HG03135 (cell line): ENCODE measurements around the gene LCNL1.

Experiments
- ATAC-seq: cut with Tn5 transposase; IDR thresholded peaks from one replicate; pipeline ENCODE4 v1.9.1; 2021; ENCODE audit warnings: mild to moderate bottlenecking, moderate library complexity; ENCODE audit not compliant: unreplicated experiment

The LCNL1 gene

DNA sequence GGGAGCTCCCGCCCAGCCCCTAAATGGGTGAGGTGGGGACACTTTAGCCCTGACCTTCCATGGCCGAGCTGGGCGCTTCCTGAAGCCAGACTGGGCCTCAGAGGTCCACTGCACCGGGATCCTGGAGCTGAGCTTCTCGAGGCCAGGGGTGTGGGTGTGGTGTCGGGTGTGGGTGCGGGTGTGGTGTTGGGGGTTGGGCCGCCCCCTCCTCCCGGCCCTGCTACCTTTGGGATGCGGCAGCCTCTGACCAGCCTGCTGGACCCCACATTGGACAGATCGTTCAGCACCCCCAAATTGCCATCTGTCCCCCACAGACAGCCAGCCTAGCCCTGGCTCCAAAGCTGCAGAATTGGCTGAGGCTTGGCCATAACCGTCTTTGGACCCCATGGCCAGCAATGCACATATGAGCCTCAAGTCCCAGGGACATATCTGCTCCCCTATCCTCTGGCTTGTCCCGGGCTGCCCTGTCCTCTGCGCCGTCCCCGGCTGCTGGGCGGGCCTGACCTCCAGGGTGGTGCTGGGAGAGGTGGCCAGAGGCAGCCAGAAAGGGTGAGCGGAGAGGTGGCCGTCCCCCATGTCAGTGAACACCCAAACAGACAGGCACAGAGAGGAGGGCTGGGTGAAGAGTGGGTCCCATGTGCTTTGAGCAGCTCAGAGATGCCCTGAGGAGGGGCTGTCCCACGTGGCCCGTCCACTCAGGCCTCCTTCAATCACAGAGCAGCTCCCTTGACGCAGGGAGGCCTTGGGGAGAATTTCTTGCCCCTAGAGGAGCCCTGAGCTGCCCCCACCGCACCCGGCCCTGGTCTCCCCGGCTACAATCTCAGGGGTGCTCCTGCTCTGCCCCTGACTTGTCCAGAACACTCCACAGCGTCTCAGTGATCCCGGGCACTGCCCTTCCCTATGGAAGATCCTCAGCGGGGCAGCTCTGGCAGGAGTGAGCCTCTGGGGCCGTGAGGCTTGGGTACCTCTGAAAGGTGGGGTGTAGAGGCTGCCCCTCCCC is 8.9 kb upstream of the LCNL1 start:
- no peak for ATAC-seq

DNA sequence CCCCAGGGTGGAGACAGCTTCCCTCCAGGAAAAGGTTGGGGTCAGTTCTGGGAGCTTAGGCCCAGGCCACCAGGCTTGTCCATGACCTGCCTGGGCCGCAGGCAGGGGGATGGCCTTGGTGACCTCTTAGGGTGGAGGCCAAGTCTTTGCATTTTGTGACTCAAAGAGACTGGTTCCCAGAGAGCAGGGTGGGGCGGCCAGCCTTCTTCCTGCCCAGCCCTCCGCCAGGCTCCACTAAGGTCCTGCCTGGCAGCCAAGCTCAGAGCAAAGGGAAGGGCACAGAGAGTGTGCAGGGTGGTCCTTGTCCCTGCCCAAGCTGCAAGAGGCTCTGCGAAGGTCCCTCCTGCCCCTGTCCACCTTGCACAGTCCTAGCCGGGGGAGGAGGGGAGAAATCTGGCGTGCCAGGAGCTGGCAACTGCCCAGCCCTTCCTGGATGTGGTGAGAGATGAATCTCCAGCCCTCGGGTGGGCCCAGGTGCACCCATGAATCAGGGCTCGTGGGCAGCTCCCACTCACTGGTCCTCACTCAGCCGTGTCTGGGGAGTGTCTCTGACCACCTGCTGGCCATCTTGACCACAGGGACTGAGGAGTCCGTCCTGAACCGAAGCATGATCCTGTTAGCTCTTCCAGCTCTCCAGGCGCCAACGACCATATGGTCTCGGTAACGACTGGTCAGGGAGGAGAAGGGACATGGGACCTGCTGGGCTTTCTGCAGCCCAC is 7.8 kb upstream of the LCNL1 start:
- no peak for ATAC-seq

DNA sequence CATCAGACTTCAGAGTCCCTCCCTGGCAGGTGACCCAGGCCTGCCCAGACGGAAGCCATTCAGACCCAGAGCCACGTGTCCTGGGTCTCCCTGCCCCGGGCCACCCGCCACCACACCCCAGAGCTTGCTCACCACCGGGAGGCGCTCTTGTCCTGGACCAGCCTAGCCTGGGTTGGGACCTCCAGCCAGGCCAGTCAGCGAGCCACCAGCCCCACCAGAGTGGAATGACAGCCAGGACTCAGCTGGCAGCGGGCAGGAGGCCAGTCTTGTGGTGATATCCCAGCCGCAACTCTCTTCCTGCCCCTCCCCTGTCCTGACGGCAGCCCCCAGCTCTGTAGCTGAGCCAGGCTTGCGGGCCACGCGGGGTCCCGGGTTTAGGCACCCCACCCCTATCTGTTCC is 7.1 kb upstream of the LCNL1 start:
- ATAC-seq = no peak

DNA sequence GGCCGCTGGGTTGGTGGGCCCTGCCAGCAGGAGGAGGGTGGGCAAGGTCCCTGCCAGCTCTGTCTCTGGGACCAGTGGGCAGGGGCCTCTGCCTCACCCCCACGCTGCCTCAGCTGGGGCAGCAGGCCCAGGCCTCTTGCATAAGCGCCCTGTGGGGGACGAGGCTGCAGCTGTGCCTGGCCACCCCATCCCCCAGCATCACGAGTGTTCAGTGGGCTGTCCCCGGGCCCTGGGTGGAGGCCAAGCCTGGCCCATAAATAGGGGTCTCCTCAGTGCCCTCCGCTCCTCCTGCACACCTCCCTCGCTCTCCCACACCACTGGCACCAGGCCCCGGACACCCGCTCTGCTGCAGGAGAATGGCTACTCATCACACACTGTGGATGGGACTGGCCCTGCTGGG is 5.6 kb upstream of the LCNL1 start, which contains the start of gene PTGDS:
TSS of gene PTGDS (plus strand) at position 282 of the 400 bp plus-strand sequence. CDS start at position 357, 75 bp downstream.
- no peak for ATAC-seq

DNA sequence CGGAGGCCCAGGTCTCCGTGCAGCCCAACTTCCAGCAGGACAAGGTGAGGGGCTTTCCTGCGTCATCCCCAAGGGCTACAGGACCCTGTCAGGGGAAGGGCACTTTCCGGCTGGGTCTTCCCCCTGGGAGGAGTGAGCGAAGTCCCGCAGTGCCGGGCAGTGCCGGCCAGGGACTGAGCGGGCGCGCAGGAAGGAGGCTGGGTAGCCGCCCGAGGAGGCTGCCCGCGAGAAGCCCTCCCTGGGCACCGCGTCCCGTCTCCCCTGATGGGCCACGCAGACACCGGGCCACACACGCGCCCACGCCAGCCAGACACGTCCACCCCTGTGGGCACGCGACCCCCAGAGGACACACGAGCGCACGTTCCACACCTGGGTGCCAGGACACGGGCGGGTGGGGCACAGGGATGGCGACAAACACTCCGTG is 5.1 kb upstream of the LCNL1 start:
- ATAC-seq = no peak

DNA sequence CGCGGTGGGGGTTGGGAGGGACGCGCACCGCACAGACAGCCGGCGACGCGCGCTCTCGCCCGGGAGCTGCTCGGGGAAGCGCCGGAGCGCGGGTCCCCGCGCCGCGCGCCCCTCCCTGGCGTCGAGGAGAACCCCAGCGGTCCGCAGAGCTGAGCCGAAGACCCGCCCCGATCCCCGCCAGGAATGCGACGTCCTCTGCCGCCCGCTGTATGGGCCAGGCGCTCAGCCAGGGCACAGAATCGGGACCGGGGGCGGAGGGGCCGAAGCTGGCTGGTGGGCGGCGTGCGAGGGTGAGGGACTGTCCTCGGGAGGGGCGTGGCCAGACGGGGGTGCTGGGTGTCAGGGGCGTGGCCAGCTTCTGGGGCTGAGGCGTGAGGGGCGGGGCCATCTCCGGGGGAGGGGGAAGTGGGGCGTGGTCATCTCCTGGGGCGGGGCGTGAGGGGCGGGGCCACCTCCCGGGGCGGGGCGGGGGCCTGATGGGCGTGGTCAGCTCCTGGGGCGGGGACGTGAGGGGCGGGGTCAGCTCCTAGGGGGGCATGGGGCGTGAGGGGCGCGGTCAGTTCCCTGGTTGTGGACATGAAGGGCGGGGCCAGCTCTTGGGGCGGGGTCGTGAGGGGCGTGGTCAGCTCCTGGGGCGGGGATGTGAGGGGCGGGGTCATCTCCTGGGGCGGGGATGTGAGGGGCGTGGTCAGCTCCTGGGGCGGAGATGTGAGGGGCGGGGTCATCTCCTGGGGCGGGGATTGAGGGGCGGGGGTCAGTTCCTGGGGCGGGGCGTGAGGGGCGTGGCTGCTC is 4.5 kb upstream of the LCNL1 start:
- no peak for ATAC-seq

DNA sequence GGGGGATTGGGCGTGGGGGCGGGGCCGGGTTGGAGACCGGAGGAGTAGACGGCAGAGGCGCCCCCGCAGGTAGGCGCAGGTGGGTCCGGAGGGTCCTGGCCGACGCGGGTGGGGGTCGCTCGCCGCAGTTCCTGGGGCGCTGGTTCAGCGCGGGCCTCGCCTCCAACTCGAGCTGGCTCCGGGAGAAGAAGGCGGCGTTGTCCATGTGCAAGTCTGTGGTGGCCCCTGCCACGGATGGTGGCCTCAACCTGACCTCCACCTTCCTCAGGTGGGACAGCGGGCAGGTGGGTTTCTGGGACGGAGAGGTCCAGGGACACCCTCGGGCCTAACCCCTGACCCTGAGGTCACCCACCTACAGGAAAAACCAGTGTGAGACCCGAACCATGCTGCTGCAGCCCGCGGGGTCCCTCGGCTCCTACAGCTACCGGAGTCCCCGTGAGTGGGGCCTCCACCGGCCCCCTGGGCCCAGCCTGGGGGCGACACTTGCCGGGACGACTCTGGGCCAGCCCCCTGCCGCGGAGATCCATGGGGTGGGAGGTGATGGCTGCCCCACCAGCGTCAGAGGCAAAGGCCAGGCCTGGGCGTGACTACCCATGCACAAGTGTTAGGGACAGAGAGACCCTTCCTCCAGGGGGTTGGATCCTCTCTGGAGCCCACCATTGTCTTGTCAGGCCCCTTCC is 3.8 kb upstream of the LCNL1 start:
- no peak for ATAC-seq

DNA sequence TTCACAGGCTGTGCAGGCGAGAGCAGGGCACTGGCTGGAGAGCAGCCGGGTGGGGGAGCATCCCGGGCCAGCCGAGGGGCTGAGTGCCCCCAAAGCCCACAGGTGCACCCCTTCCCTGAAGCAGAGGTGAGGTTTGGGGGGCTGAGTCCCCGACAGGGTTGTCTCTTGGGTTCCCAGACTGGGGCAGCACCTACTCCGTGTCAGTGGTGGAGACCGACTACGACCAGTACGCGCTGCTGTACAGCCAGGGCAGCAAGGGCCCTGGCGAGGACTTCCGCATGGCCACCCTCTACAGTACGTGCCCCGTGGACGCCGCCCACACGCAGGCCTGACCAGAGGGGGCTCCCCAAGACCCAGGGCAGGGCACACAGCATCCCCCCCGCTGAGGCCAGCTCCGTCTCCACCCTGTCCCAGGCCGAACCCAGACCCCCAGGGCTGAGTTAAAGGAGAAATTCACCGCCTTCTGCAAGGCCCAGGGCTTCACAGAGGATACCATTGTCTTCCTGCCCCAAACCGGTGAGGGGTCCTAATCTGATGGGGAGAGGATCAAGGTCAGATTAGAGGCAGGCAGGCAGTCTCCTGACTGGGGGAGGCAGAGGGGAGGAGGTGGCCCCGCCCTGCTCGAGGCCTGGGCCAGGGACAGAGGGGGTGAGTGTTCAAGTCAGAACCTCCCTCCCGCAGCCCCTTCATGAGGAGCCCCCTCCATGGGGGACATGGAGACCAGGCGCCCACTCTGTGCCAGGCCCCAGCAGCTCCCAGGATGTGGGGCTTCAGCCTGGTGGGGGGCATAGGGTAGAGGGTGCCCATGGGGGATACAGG is 2.8 kb upstream of the LCNL1 start:
- no peak for ATAC-seq

DNA sequence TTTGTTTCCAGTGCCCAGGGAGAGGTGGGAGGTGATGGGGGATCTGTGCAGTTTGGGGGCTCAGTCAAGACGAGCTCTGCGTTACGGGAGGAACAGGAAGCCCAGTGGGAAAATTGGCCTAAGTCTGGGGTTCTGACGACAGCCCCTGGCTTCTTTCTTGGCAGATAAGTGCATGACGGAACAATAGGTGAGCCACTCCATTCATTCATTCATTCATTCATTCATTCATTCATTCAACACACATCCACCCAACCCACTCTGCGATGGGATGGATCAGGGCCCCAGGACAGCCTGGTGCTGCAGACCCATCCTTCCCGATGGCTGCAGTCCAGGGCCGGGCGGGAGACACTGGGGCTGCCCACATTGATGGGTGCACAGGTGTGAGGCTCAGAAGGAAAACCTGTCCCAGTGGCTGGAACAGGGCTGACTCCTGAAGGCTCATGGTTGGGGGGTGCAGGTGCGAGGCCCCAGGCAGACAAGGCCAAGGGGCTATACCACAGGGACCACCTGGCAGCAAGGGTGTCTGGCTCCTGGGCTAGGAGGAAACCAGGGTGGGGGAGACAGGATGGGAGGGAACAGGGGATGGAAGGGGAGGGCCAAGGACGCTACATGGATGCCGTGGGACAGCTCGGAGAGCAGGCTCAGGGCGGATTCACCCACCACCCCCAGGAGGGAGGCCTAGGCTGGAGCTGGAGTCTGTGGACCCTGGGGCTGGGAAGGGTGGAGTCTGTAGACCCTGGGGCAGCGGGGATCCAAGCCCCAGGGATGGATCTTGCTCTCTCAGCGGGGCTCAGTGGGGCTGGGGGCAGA is 1.9 kb upstream of the LCNL1 start:
- no peak for ATAC-seq

DNA sequence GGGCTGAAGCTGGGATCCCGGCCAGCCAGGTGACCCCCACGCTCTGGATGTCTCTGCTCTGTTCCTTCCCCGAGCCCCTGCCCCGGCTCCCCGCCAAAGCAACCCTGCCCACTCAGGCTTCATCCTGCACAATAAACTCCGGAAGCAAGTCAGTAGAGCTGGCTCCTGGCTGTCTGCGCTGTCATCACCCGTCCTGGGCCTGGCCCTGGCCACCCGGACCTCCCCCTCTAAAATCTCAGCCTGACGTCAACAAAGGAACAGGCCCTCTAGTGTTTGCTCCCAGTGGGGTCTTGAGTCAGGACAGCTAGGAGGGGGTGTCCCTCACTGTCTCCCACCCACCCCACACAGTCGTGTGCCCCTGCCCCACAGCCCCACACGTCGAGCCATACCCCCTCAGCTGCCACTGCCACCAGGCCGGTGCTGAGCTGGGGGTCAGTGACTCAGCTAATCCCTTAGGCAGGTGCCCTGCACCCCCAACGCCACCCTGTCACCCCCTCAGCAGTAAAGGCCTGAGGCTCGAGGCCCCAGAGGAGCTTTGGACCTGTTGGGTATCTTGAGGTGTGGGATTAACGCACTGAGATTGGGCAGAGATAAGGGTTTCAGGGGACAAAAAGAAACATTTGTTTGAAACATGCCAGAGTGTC is 1.1 kb upstream of the LCNL1 start:
- ATAC-seq = no peak

DNA sequence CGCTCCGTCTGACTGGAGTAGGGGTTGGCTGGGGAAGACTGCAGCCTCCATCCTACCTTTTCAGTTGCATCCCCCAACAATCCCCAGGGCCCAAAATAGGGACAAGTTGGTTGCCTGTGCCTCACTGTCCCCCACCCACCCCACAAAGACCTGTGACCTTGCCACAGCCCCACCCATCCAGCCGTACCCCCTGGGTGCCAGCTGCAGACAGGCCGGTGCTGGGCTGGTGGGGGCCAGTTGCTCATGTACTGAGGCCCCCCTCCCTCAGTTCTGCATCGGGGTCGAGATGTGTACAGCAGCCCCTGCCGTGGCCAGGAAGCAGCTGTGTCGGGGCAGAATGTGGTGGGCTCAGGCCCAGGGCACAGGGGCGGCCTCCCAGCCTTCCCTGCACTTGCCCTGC is 374 bp downstream of the LCNL1 start:
- ATAC-seq = no peak

DNA sequence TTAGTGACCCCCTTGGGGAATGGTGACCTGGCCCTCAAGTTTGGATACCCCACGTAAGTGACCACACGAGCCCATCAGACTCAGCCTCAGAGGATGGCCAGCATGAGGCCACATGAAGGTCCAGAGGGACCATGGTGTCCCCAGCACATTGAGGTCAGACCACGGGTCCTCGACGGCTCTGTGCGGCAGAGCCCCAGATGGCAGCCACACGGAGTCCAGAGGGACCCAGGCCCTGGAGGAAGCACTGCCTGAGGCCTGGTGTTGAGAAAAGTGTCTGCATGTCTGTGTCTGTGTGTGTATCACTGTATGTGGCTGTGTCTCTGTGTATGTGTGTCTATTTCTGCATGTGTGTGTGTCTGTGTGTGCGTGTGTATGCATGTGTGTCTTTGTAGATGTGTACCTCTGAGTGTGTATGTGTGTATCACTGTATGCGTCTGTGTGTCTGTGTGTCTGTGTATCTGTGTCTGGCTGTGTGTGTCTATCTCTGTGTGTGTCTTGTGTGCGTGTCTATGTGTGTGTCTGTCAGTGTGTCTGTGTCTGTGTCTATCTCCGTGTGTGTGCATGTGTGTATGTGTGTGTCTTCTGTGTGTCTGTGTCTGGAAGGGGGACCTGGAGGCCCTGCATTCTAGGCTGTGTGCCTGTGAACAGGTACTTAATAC is 992 bp downstream of the LCNL1 start:
- no peak for ATAC-seq

DNA sequence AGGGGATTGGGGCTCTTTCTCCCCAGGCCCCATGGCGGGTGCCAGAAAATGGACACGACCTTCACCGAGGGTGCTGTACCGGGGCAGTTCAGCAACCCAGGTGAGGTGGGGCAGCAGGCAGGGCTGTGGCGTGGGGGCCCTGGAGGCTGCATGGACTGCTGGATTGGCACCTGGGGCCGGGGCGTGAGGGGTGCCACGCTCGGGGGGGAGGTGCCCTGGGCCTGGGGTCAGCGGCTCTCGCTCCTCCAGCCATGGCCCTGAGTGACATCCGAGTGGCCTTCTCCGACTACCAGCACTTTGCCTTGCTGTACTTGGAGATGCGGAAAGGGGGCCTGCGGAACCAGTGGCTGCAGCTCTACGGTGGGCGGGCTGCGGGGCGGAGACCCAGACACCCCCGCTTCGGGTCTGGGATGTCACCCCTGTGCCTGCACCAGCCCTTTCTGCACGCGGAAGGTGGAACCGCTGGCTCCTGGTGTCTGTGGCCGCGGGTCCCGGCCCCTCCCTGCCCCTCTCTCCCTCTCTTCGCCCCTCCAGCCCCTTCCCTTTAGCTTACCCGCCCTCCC is 1.8 kb downstream of the LCNL1 start:
- no peak for ATAC-seq

DNA sequence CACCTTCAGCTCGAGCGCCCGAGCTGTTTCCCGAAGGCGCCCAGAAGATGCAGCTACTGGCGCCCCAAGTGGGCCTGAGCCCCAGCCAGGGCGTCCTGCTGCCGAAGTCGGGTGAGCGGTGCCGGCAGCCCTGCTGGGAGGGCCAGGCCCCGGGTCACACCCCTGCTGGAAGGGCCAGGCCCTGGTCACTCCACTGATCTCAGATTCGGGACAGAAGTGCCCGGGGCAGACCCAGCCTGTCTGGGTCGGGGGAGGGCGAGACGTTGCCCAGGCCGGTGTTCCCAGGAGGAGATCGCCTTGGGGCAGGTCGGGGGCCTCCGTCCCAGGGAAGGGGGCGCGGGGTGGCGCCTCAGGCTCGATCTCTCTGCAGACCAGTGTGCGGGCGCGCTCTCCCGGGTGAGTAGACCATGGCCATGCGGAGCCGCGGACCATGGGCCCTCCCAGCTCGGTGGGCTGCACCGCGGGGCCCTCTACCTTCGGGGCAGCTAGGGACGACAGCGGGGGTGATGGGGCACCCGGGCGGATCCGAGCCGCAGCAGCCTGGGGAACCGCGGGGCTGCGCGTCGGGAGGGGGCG is 2.3 kb downstream of the LCNL1 start:
- ATAC-seq = no peak

DNA sequence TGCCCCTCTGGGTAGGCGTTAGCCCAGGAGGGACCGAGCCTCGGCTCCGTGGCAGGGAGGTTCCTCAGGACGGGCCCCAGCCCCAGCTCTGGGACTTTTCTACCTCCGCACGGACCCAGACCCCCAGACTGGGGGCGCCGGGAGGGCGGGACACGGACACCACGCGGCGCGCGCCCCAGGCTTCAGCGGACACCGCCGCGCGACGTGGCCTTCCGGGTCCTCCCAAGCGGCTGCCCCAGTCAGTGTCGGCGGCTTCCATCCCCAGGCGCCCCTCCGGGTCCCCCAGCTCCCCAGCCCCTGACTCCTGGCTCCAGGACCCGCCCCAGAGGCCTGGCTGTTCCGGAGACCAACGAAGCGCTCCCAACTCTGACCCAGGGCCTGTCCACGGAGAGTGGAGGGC is 3.1 kb downstream of the LCNL1 start:
- ATAC-seq = no peak

DNA sequence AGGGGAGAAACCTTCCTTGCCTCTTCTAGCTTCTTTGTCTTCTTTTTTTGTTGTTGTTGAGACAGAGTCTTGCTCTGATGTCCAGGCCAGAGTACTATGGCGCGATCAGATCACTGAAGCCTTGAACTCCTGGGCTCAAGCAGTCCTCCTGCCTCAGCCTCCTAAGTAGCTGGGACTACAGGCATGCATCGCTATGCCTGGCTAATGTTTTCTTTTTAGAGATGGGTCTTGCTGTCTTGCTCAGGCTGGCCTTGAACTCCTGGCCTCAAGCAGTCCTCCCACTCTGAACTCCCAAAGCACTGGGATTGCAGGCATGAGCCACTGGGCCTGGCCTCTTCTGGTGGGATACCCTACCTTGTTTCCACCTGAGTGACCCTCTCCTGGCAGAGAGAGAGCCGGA is 6.1 kb downstream of the LCNL1 start:
- no peak for ATAC-seq

DNA sequence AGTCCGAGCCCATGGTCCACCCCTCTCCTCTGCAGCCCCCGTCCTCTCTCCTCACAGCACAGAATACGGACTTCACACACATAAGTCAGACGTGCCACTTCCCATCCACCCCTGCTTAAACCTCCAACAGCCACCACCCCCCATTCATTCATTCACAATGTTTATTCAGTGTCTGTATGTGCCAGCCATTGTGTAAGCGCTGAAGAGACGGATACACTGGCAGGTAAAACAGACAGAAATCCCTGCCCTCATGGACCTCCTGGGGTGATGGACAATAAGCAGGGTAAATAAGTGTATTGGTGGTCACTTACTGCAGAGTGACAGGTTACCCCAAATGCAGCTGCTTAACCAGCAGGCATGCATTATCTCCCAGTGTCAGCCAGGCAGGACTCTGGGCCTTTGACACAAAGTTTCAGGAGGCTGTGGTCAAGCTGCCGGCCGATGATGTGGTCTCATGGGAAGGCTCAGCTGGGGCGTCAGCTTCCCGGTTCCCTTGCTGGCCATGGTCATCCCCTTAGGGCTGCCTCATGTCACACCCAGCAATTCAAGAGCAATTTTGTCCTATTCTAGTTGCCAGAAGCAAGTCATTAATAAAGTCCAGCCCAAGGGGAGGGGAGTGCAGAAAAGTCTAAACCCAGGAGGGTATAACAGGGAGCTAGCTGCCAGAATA is 7.6 kb downstream of the LCNL1 start:
- ATAC-seq = no peak
